HEK293 (cell line): ENCODE results near the gene ELAVL4.

ENCODE experiments used
- CTCF ChIA-PET: fragments of 350-600 bp; formaldehyde crosslinking; extraction: SDS; loops from one replicate; lab custom pipeline; 2021; ENCODE audit warnings: antibody characterized with exemption; lab: Yijun Ruan, JAX
- POLR2A ChIA-PET: fragments of 300-600 bp; formaldehyde crosslinking; extraction: SDS; loops from one replicate; lab custom pipeline; 2020; ENCODE audit warnings: antibody characterized with exemption, inconsistent platforms; lab: Yijun Ruan, JAX
- H3K27ac ChIP-seq: fragments of 200-500 bp; sonication (Bioruptor generic); 2 replicates; pipeline ENCODE4 v1.5.1; 2014; ENCODE audit warnings: low read depth, low read length, control low read depth, inconsistent platforms; ENCODE audit errors: extremely low read depth
- H3K36me3 ChIP-seq, 2 experiments: fragments of 200-500 bp in 1 of 2; sonication (Bioruptor generic) in 1 of 2; 1 replicate in 1 of 2; 2 replicates in 1 of 2; pipeline ENCODE4 v1.5.1; 2014 to 2017; ENCODE audit warnings: inconsistent platforms in 2 of 2, low read length in 2 of 2; ENCODE audit not compliant: control insufficient read depth in 2 of 2, insufficient read depth in 1 of 2
- H3K4me1 ChIP-seq: fragments of 200-500 bp; sonication (Bioruptor generic); 2 replicates; pipeline ENCODE4 v1.5.1; 2014; ENCODE audit warnings: mild to moderate bottlenecking, low read length, inconsistent platforms; ENCODE audit not compliant: control insufficient read depth, insufficient read depth
- H3K4me3 ChIP-seq: 2 replicates; pipeline ENCODE4 v1.5.1; 2011; ENCODE audit warnings: low read depth, mild to moderate bottlenecking, control low read depth, low read length, moderate library complexity
- H3K9me3 ChIP-seq: fragments of 200-500 bp; sonication (Bioruptor generic); 2 replicates; pipeline ENCODE4 v1.5.1; 2014; ENCODE audit warnings: low read depth, low read length, inconsistent platforms; ENCODE audit not compliant: control insufficient read depth, insufficient read depth
- HOXA7 ChIP-seq: sonication (generic); formaldehyde crosslinking; IDR thresholded peaks from 2 replicates; pipeline ENCODE4 v1.8.1; 2022; ENCODE audit warnings: missing genetic modification reagents, borderline replicate concordance
- HOXC10 ChIP-seq: sonication (generic); formaldehyde crosslinking; IDR thresholded peaks from 2 replicates; pipeline ENCODE4 v1.8.1; 2023; ENCODE audit warnings: mild to moderate bottlenecking, missing genetic modification reagents
- KLF10 ChIP-seq: fragments of 450-650 bp; IDR thresholded peaks from 2 replicates; pipeline ENCODE4 v1.5.1; 2018; ENCODE audit warnings: missing biosample characterization, mild to moderate bottlenecking, missing genetic modification characterization
- KLF8 ChIP-seq: fragments of 450-650 bp; formaldehyde crosslinking; IDR thresholded peaks from 2 replicates; pipeline ENCODE4 v1.5.1; 2016; ENCODE audit warnings: missing biosample characterization, missing genetic modification characterization
- MEIS1 ChIP-seq: sonication (generic); formaldehyde crosslinking; IDR thresholded peaks from 2 replicates; pipeline ENCODE4 v1.8.1; 2022; ENCODE audit warnings: missing genetic modification reagents, mild to moderate bottlenecking, borderline replicate concordance
- ZNF132 ChIP-seq: fragments of 450-650 bp; formaldehyde crosslinking; IDR thresholded peaks from 2 replicates; pipeline ENCODE4 v1.5.1; 2017; ENCODE audit warnings: missing biosample characterization, missing genetic modification characterization, borderline replicate concordance
- ZNF155 ChIP-seq: fragments of 450-650 bp; formaldehyde crosslinking; IDR thresholded peaks from 2 replicates; pipeline ENCODE4 v1.5.1; 2016; ENCODE audit warnings: missing biosample characterization, missing genetic modification characterization
- ZNF266 ChIP-seq: fragments of 450-650 bp; formaldehyde crosslinking; IDR thresholded peaks from 2 replicates; pipeline ENCODE4 v1.5.1; 2016; ENCODE audit warnings: missing biosample characterization, missing genetic modification characterization, low read depth
- ZNF274 ChIP-seq, 2 experiments: fragments of 200-500 bp in 1 of 2; fragments of 450-650 bp in 1 of 2; sonication (Bioruptor generic) in 1 of 2; formaldehyde crosslinking in 1 of 2; IDR thresholded peaks; 2 replicates each; pipeline versions ENCODE4 v1.5.1 to v1.6.1; 2014 to 2016; ENCODE audit warnings: borderline replicate concordance in 1 of 2, inconsistent platforms in 1 of 2, low read length in 1 of 2, missing biosample characterization in 1 of 2, missing genetic modification characterization in 1 of 2
- ZNF585B ChIP-seq: fragments of 450-650 bp; formaldehyde crosslinking; IDR thresholded peaks from 2 replicates; pipeline ENCODE4 v1.5.1; 2016; ENCODE audit warnings: missing biosample characterization, missing genetic modification characterization
- ZNF621 ChIP-seq: fragments of 450-650 bp; formaldehyde crosslinking; IDR thresholded peaks from 2 replicates; pipeline ENCODE4 v1.5.1; 2017; ENCODE audit warnings: missing biosample characterization, missing genetic modification characterization
- ZNF626 ChIP-seq: fragments of 450-650 bp; sonication (Bioruptor Pico); formaldehyde crosslinking; IDR thresholded peaks from 2 replicates; pipeline ENCODE4 v1.5.1; 2018; ENCODE audit warnings: missing biosample characterization, missing genetic modification characterization, inconsistent platforms
- ZNF677 ChIP-seq: fragments of 450-650 bp; IDR thresholded peaks from 2 replicates; pipeline ENCODE4 v1.5.0; 2018; ENCODE audit warnings: missing biosample characterization, mild to moderate bottlenecking, missing genetic modification characterization, moderate library complexity
- ZNF791 ChIP-seq: fragments of 450-650 bp; formaldehyde crosslinking; IDR thresholded peaks from 2 replicates; pipeline ENCODE4 v1.5.1; 2016; ENCODE audit warnings: missing biosample characterization, missing genetic modification characterization
- ZNF792 ChIP-seq: fragments of 450-650 bp; formaldehyde crosslinking; IDR thresholded peaks from 2 replicates; pipeline ENCODE4 v1.5.1; 2016; ENCODE audit warnings: missing biosample characterization, missing genetic modification characterization
- TF ChIP-seq, protein P1 (sequence below): fragments of 450-650 bp; formaldehyde crosslinking; IDR thresholded peaks from 2 replicates; pipeline ENCODE4 v1.5.1; 2016; ENCODE audit warnings: missing biosample characterization, missing genetic modification characterization
- TF ChIP-seq, protein P2 (sequence below): fragments of 450-650 bp; formaldehyde crosslinking; IDR thresholded peaks from 2 replicates; pipeline ENCODE4 v1.5.1; 2016; ENCODE audit warnings: missing biosample characterization, missing genetic modification characterization
- TF ChIP-seq, protein P3 (sequence below): fragments of 450-650 bp; formaldehyde crosslinking; IDR thresholded peaks from 2 replicates; pipeline ENCODE4 v1.5.1; 2016; ENCODE audit warnings: missing biosample characterization, missing genetic modification characterization
- TF ChIP-seq, protein P4 (sequence below): fragments of 450-650 bp; formaldehyde crosslinking; IDR thresholded peaks from 2 replicates; pipeline ENCODE4 v1.5.0; 2017; ENCODE audit warnings: missing biosample characterization, missing genetic modification characterization, borderline replicate concordance
- TF ChIP-seq, protein P5 (sequence below): fragments of 450-650 bp; IDR thresholded peaks from 2 replicates; pipeline ENCODE4 v1.5.1; 2018; ENCODE audit warnings: missing biosample characterization, missing genetic modification characterization
- TF ChIP-seq, protein P6 (sequence below): fragments of 450-650 bp; formaldehyde crosslinking; IDR thresholded peaks from 2 replicates; pipeline ENCODE4 v1.5.1; 2016; ENCODE audit warnings: missing biosample characterization, missing genetic modification characterization, low read depth

The ELAVL4 gene

DNA sequence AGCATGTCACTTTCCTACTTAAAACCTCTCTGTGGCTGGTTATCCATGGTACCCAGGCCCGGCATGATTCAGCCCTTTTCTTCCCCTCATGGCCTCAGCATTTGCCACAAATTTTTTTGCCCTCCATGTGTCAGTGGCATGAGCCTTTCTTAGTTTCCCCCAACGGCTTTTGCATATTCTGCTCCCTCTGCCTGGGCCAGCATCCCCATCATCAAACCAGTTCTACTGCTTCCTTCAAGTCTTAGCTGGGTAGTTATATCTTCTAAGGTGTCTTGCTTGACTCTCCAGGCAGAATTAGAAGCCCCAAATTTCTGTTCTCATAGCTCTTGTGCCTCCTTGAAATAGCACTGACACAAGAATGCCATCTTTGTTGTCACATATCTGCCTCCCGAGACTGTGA lies 127.9 kb downstream of the ELAVL4 start:
- ChIA-PET CTCF (no interaction called here), POLR2A (no interaction called here)
- Histone ChIP-seq H3K27ac (no peak overlapping the region), H3K4me1 (no peaks in the 10 kb centered on the region), H3K36me3 (no peaks in the 10 kb centered on the region), H3K4me3 (no peak overlapping the region), H3K9me3 (no peaks in the 10 kb centered on the region)
- TF ChIP-seq ZNF626 (tag by site-specific recombination): no peak
- TF ChIP-seq ZNF791 (tag by site-specific recombination): no peak
- TF ChIP-seq ZNF266 (tag by site-specific recombination): no peak
- TF ChIP-seq ZNF792: no peak
- TF ChIP-seq, protein P1, sequence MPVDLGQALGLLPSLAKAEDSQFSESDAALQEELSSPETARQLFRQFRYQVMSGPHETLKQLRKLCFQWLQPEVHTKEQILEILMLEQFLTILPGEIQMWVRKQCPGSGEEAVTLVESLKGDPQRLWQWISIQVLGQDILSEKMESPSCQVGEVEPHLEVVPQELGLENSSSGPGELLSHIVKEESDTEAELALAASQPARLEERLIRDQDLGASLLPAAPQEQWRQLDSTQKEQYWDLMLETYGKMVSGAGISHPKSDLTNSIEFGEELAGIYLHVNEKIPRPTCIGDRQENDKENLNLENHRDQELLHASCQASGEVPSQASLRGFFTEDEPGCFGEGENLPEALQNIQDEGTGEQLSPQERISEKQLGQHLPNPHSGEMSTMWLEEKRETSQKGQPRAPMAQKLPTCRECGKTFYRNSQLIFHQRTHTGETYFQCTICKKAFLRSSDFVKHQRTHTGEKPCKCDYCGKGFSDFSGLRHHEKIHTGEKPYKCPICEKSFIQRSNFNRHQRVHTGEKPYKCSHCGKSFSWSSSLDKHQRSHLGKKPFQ (tag by site-specific recombination): no peak
- no peak for TF ChIP-seq ZNF621 (tag by site-specific recombination)

DNA sequence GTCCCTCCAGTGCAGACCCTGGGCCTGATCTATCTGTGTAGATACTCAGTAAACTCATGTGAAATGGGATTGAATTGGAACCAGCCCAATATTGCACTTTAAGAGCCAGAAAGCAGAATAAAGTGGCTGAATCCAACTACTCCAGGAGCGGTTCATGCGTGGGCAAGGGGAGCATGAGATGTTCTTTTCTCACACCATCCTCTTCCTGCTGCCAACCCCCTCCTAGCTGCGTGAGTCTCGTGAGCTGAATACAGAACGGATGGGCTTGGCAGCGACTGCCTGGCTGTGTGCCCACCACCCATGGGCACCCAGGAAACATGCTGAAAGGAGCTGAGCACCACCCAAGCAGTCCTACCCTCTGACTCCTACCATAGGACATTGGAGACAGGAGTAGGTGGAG lies 128.3 kb downstream of the ELAVL4 start:
- H3K36me3 ChIP-seq: no peaks in the 10 kb centered on the region
- H3K9me3 ChIP-seq: no peaks in the 10 kb centered on the region
- no peaks in the 10 kb centered on the region for H3K4me1 ChIP-seq
- POLR2A ChIA-PET: no interaction called here
- no peak overlapping the region for H3K27ac ChIP-seq
- CTCF ChIA-PET: no interaction called here
- no peak overlapping the region for H3K4me3 ChIP-seq
- TF ChIP-seq ZNF621 (tag by site-specific recombination) (no peak), HOXC10 (CRISPR knock-in tag) (no peak), HOXA7 (CRISPR knock-in tag) (no peak)
- TF ChIP-seq, protein P2, sequence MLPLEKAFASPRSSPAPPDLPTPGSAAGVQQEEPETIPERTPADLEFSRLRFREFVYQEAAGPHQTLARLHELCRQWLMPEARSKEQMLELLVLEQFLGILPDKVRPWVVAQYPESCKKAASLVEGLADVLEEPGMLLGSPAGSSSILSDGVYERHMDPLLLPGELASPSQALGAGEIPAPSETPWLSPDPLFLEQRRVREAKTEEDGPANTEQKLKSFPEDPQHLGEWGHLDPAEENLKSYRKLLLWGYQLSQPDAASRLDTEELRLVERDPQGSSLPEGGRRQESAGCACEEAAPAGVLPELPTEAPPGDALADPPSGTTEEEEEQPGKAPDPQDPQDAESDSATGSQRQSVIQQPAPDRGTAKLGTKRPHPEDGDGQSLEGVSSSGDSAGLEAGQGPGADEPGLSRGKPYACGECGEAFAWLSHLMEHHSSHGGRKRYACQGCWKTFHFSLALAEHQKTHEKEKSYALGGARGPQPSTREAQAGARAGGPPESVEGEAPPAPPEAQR (tag by site-specific recombination): no peak
- TF ChIP-seq, protein P3, sequence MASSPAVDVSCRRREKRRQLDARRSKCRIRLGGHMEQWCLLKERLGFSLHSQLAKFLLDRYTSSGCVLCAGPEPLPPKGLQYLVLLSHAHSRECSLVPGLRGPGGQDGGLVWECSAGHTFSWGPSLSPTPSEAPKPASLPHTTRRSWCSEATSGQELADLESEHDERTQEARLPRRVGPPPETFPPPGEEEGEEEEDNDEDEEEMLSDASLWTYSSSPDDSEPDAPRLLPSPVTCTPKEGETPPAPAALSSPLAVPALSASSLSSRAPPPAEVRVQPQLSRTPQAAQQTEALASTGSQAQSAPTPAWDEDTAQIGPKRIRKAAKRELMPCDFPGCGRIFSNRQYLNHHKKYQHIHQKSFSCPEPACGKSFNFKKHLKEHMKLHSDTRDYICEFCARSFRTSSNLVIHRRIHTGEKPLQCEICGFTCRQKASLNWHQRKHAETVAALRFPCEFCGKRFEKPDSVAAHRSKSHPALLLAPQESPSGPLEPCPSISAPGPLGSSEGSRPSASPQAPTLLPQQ (tag by site-specific recombination): no peak

DNA sequence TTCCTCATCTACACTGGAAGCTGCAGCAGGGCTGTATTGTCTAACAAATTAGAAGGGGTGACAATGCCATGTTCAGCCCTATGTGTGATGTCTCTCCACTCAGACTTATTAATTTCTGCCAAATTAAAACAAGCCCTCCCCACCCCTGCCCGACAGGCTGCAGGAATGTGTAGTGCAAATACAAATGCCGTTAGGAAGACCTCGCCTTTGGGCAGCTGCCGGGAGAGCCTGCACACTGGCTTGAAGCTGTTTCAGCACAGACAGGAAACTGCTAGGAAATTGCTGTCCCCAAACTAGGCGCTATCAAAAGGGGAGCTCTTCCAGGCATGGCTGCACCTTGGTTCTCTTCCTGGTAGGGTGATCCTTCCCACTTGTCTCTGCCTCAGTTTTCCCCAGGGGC lies 135.2 kb downstream of the ELAVL4 start:
- POLR2A ChIA-PET: no interaction called here
- H3K9me3 ChIP-seq: no peaks in the 10 kb centered on the region
- H3K36me3 ChIP-seq: no peaks in the 10 kb centered on the region
- no peak overlapping the region for H3K4me3 ChIP-seq
- no peak overlapping the region for H3K27ac ChIP-seq
- CTCF ChIA-PET: no interaction called here
- H3K4me1 ChIP-seq: no peaks in the 10 kb centered on the region
- no peak for TF ChIP-seq ZNF585B (tag by site-specific recombination)
- TF ChIP-seq KLF10 (tag by site-specific recombination): no peak
- TF ChIP-seq ZNF677 (tag by site-specific recombination): no peak
- TF ChIP-seq, protein P4, sequence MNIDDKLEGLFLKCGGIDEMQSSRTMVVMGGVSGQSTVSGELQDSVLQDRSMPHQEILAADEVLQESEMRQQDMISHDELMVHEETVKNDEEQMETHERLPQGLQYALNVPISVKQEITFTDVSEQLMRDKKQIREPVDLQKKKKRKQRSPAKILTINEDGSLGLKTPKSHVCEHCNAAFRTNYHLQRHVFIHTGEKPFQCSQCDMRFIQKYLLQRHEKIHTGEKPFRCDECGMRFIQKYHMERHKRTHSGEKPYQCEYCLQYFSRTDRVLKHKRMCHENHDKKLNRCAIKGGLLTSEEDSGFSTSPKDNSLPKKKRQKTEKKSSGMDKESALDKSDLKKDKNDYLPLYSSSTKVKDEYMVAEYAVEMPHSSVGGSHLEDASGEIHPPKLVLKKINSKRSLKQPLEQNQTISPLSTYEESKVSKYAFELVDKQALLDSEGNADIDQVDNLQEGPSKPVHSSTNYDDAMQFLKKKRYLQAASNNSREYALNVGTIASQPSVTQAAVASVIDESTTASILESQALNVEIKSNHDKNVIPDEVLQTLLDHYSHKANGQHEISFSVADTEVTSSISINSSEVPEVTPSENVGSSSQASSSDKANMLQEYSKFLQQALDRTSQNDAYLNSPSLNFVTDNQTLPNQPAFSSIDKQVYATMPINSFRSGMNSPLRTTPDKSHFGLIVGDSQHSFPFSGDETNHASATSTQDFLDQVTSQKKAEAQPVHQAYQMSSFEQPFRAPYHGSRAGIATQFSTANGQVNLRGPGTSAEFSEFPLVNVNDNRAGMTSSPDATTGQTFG (tag by site-specific recombination): no peak
- no peak for TF ChIP-seq ZNF132
- TF ChIP-seq, protein P5, sequence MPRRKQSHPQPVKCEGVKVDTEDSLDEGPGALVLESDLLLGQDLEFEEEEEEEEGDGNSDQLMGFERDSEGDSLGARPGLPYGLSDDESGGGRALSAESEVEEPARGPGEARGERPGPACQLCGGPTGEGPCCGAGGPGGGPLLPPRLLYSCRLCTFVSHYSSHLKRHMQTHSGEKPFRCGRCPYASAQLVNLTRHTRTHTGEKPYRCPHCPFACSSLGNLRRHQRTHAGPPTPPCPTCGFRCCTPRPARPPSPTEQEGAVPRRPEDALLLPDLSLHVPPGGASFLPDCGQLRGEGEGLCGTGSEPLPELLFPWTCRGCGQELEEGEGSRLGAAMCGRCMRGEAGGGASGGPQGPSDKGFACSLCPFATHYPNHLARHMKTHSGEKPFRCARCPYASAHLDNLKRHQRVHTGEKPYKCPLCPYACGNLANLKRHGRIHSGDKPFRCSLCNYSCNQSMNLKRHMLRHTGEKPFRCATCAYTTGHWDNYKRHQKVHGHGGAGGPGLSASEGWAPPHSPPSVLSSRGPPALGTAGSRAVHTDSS (tag by site-specific recombination): no peak
- TF ChIP-seq KLF8 (tag by site-specific recombination): no peak
- TF ChIP-seq, protein P6, sequence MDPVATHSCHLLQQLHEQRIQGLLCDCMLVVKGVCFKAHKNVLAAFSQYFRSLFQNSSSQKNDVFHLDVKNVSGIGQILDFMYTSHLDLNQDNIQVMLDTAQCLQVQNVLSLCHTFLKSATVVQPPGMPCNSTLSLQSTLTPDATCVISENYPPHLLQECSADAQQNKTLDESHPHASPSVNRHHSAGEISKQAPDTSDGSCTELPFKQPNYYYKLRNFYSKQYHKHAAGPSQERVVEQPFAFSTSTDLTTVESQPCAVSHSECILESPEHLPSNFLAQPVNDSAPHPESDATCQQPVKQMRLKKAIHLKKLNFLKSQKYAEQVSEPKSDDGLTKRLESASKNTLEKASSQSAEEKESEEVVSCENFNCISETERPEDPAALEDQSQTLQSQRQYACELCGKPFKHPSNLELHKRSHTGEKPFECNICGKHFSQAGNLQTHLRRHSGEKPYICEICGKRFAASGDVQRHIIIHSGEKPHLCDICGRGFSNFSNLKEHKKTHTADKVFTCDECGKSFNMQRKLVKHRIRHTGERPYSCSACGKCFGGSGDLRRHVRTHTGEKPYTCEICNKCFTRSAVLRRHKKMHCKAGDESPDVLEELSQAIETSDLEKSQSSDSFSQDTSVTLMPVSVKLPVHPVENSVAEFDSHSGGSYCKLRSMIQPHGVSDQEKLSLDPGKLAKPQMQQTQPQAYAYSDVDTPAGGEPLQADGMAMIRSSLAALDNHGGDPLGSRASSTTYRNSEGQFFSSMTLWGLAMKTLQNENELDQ (tag by site-specific recombination): no peak
- no peak for TF ChIP-seq ZNF274 (IDR thresholded peaks at IDR 0.05; ENCODE audit: low read length)
- TF ChIP-seq ZNF274 (tag by site-specific recombination; IDR thresholded peaks at IDR 0.05; ENCODE audit: borderline replicate concordance): no peak
- TF ChIP-seq MEIS1 (CRISPR knock-in tag): no peak
- no peak for TF ChIP-seq ZNF155
